Activated CD4-positive, CD25-positive, alpha-beta regulatory T cell (primary cell): ENCODE measurements around the gene FNTB.

ENCODE experiments used
- DNase-seq, 4 experiments: peaks; one replicate each; lab custom pipeline; 2025; lab: John Stamatoyannopoulos, UW

The FNTB gene

GRCh38 chr14:64986648-64987437 lies at the start of gene FNTB:
Gene FNTB, plus strand, starts transcription at chr14:64986895. Its CDS starts 59 bp downstream, at chr14:64986954.
- peak; percentile 78 to 81 (median 80) for DNase-seq

GRCh38 chr14:64937171-64937820 lies 49.4 kb upstream of the FNTB start:
- no peak for DNase-seq

GRCh38 chr14:64937821-64938193 lies 48.9 kb upstream of the FNTB start:
- DNase-seq = no peak

GRCh38 chr14:64938972-64939816 lies 47.5 kb upstream of the FNTB start:
- no peak for DNase-seq

GRCh38 chr14:64939817-64940190 lies 46.9 kb upstream of the FNTB start:
- DNase-seq = no peak

GRCh38 chr14:64940336-64940910 lies 46.3 kb upstream of the FNTB start:
- DNase-seq = no peak

- DNase-seq = no peak
These were observed 44.1 kb upstream of the FNTB start, which contains the start of gene GPX2 for GRCh38 chr14:64942531-64943111. Gene GPX2, minus strand, starts transcription at chr14:64942745. Its CDS starts 19 bp downstream, at chr14:64942726.

- DNase-seq = no peak
These were observed 43.1 kb upstream of the FNTB start for GRCh38 chr14:64943556-64943955.

GRCh38 chr14:64944041-64944440 lies 42.7 kb upstream of the FNTB start:
- no peak for DNase-seq

- DNase-seq = no peak
These were observed 41.8 kb upstream of the FNTB start for GRCh38 chr14:64944861-64945260.

GRCh38 chr14:64945431-64946178 lies 41.1 kb upstream of the FNTB start:
- no peak for DNase-seq

GRCh38 chr14:64946310-64947045 lies 40.2 kb upstream of the FNTB start:
- no peak for DNase-seq

GRCh38 chr14:64947710-64948611 lies 38.7 kb upstream of the FNTB start:
- no peak for DNase-seq

GRCh38 chr14:64948612-64949210 lies 38.0 kb upstream of the FNTB start:
- no peak for DNase-seq

- DNase-seq = no peak
These were observed 35.8 kb upstream of the FNTB start for GRCh38 chr14:64950889-64951288.

GRCh38 chr14:64951291-64951690 lies 35.4 kb upstream of the FNTB start:
- no peak for DNase-seq

- DNase-seq = no peak
These were observed 35.0 kb upstream of the FNTB start for GRCh38 chr14:64951724-64952123.

GRCh38 chr14:64952598-64953309 lies 33.9 kb upstream of the FNTB start:
- no peak for DNase-seq
